ENCODE data around the gene ERBB4.

DNA sequence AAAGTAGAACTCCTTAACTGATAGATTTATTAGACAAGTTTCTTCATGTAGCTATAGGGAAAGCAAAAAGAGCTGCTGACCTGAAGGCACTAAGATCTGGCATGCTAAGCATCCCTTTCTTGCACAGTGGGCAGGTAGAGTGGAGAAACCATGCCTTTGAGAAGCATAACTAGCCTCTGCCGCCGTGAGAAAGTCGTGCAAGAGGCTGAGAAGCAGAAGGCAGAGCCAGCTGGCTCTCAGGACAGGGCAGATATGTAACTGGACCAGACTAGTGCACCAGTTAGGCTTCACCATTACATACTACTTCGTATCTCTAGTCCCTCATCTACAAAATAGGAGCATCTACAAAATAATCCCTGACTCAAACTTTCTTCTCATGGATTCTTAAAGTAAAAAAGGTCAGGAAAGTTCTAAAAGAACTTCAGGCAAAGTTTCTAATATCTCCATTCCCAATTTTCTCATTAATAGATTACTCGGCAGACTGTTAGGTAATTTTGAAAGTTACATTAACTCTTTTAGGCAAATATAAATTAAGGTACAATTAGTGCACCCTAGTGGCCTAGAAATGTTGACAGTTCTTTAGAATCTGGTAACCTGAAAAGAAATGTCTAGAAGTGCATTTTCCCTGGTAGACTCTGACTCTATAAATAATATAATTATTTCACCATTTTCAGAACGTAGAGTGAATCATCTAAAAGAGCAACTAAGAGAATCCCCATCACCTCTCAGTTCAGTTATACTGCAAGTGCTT, 10.3 kb downstream of the ERBB4 start:
- TF ChIP-seq POLR2AphosphoS5 (IDR thresholded peaks at IDR 0.05; ENCODE audit: low read depth, low read length) (no peak), POLR2A (IDR thresholded peaks at IDR 0.05; ENCODE audit: low read depth, low read length) (no peak), SPI1 (IDR thresholded peaks at IDR 0.05; ENCODE audit: low read depth, low read length) (no peak)

Measured in GM12891 (cell line).